GM12878 (cell line): ENCODE results near the gene MAOA. TPM values are rescaled to one million over a fixed set of nuclear protein-coding genes. Genes with fewer than 3 reads are reported as not detected.

Source experiments
- ATAC-seq: fragments of 200-7000 bp; cut with Tn5 transposase; 3 replicates; pipeline ENCODE4 v1.9.1; 2020; ENCODE audit warnings: mild to moderate bottlenecking, moderate library complexity
- BruUV-seq: library from RNA; stranded (reverse); fragments of 400-500 nt; replicated peaks from 2 replicates; lab custom pipeline; 2021; lab: Mats Ljungman, UMichigan
- CTCF ChIA-PET: fragments of 300-600 bp; sonication (Branson Sonifier 250); formaldehyde crosslinking; extraction: SDS; loops from one replicate; lab custom pipeline; 2021; ENCODE audit warnings: inconsistent platforms; lab: Yijun Ruan, JAX
- POLR2A ChIA-PET: fragments of 350-600 bp; formaldehyde crosslinking; extraction: SDS; loops from one replicate; lab custom pipeline; 2021; ENCODE audit warnings: inconsistent platforms; lab: Charles Lee
- RAD21 ChIA-PET: fragments of 300-600 bp; sonication (Branson Sonifier 250); formaldehyde crosslinking; loops from one replicate; lab custom pipeline; 2023; ENCODE audit warnings: antibody characterized with exemption; ENCODE audit not compliant: unreplicated experiment; lab: Charles Lee
- SMC1A ChIA-PET: fragments of 300-600 bp; sonication (Branson Sonifier 250); formaldehyde crosslinking; loops from one replicate; lab custom pipeline; 2023; ENCODE audit not compliant: unreplicated experiment, uncharacterized antibody; lab: Charles Lee
- DNase-seq: peaks from one replicate; pipeline ENCODE4 v3.0.0-alpha.2; 2011; ENCODE audit warnings: low read depth, low spot score
- FAIRE-seq: peaks from 3 replicates; lab custom pipeline; 2011; peaks lifted over from hg19 to GRCh38; lab: Jason Lieb, UNC
- H2AFZ ChIP-seq: 2 replicates; pipeline ENCODE4 v1.6.0; 2011; ENCODE audit warnings: low read depth, low read length, control low read depth; ENCODE audit not compliant: control insufficient read depth
- H3K27ac ChIP-seq: 2 replicates; pipeline ENCODE4 v1.5.1; 2011; ENCODE audit warnings: control low read depth; ENCODE audit not compliant: control insufficient read depth, insufficient read depth
- H3K27me3 ChIP-seq, 2 experiments: replicated peaks in 1 of 2; 2 replicates each; pipeline versions ENCODE4 v1.6.0 to v1.6.1; 2011; ENCODE audit warnings: low read length in 1 of 2; ENCODE audit not compliant: control insufficient read depth in 2 of 2, insufficient read depth in 2 of 2
- H3K36me3 ChIP-seq, 2 experiments: 2 replicates each; pipeline ENCODE4 v1.5.1; 2011; ENCODE audit warnings: low read length in 1 of 2; ENCODE audit not compliant: control insufficient read depth in 2 of 2, insufficient read depth in 2 of 2
- H3K4me1 ChIP-seq: 2 replicates; pipeline ENCODE4 v1.6.1; 2011; ENCODE audit warnings: mild to moderate bottlenecking, low read length, moderate library complexity, mixed read lengths; ENCODE audit not compliant: control insufficient read depth, insufficient read depth
- H3K4me2 ChIP-seq: 2 replicates; pipeline ENCODE4 v1.6.0; 2011; ENCODE audit warnings: control low read depth; ENCODE audit not compliant: control insufficient read depth, insufficient read depth
- H3K4me3 ChIP-seq: fragments of 200-600 bp; sonication (generic); 2 replicates; pipeline ENCODE4 v1.5.1; 2016
- H3K79me2 ChIP-seq: 2 replicates; pipeline ENCODE4 v1.6.0; 2011; ENCODE audit warnings: low read length; ENCODE audit not compliant: control insufficient read depth, insufficient read depth
- H3K9ac ChIP-seq: 2 replicates; pipeline ENCODE4 v1.8.0; 2011; ENCODE audit warnings: low read length, control low read depth, mixed read lengths; ENCODE audit not compliant: control insufficient read depth, insufficient read depth
- H3K9me3 ChIP-seq: replicated peaks from 3 replicates; pipeline ENCODE4 v1.5.1; 2011; ENCODE audit warnings: mild to moderate bottlenecking, low read length; ENCODE audit not compliant: control insufficient read depth, insufficient read depth
- H4K20me1 ChIP-seq: 2 replicates; pipeline ENCODE4 v1.6.0; 2011; ENCODE audit not compliant: control insufficient read depth, insufficient read depth
- BRCA1 ChIP-seq: IDR thresholded peaks from 2 replicates; pipeline ENCODE4 v1.6.1; 2011; ENCODE audit warnings: low read depth, low read length, improper control_type of control experiment
- EP300 ChIP-seq, 2 experiments: fragments of 150-350 bp in 1 of 2; IDR thresholded peaks; 2 replicates each; pipeline ENCODE4 v1.6.1; 2011 to 2012; ENCODE audit warnings: low read depth in 2 of 2, low read length in 2 of 2, borderline replicate concordance in 1 of 2, improper control_type of control experiment in 1 of 2, inconsistent platforms in 1 of 2; ENCODE audit not compliant: control insufficient read depth in 1 of 2
- IKZF2 ChIP-seq, 2 experiments: fragments of 450-650 bp; IDR thresholded peaks; 2 replicates each; pipeline ENCODE4 v1.6.1; 2017; ENCODE audit warnings: mild to moderate bottlenecking in 2 of 2, moderate library complexity in 2 of 2
- JUND ChIP-seq: IDR thresholded peaks from 2 replicates; pipeline ENCODE4 v1.6.1; 2012; ENCODE audit warnings: low read depth, mild to moderate bottlenecking, low read length, improper control_type of control experiment, moderate library complexity
- KAT2A ChIP-seq: conservative IDR thresholded peaks from 2 replicates; pipeline ENCODE4 v1.6.1; 2011; ENCODE audit warnings: low read depth, low read length; ENCODE audit not compliant: control insufficient read depth
- SPI1 ChIP-seq: IDR thresholded peaks from 2 replicates; pipeline ENCODE4 v1.6.1; 2011; ENCODE audit warnings: low read depth, mild to moderate bottlenecking, low read length, moderate library complexity, borderline replicate concordance; ENCODE audit not compliant: insufficient read depth
- USF1 ChIP-seq: IDR thresholded peaks from 2 replicates; pipeline ENCODE4 v1.6.1; 2011; ENCODE audit warnings: borderline replicate concordance, low read depth, mild to moderate bottlenecking, moderate library complexity, mixed read lengths, low read length; ENCODE audit not compliant: insufficient read depth; ENCODE audit errors: extremely low read length
- ZNF207 ChIP-seq: fragments of 450-650 bp; IDR thresholded peaks from 2 replicates; pipeline ENCODE4 v1.6.1; 2014; ENCODE audit warnings: antibody characterized with exemption, mild to moderate bottlenecking, borderline replicate concordance
- WGBS: methylation state at CpG from one replicate; pipeline ENCODE4 v1.1.6; 2016; ENCODE audit warnings: low lambda C conversion rate; ENCODE audit not compliant: insufficient replicate concordance, insufficient coverage; ENCODE audit errors: missing lambda C conversion rate; 5-methylcytosine and 5-hydroxymethylcytosine counted together
- in situ Hi-C: fragments of 300-500 bp; cut with MboI; formaldehyde crosslinking; loops from 9 replicates; pipeline ENCODE4 v1.14.3; 2018; ENCODE audit warnings: mixed read lengths
- intact Hi-C: fragments of 100-400 bp; cut with micrococcal nuclease; formaldehyde crosslinking; loops from one replicate; pipeline ENCODE4 v1.14.2; 2022; ENCODE audit not compliant: unreplicated experiment
- polyA plus RNA-seq, 11 experiments: library from polyadenylated mRNA; depleted of rRNA in 4 of 11; unstranded in 6 of 11; stranded (reverse) in 5 of 11; fragments of >200 nt; fragmentation: Nextera tagmentation in 4 of 11; fragmentation: Illumina TruSeq in 1 of 11; extraction: Ambion mirVana in 4 of 11; extraction: Trizol in 1 of 11; gene quantifications; 1 replicate in 1 of 11; 2 replicates in 10 of 11; pipeline versions ENCODE4 v1.2.1 to v1.2.3, GENCODE V29; 2011 to 2016; ENCODE audit warnings: inconsistent platforms in 2 of 11, missing spikeins in 2 of 11, low read depth in 1 of 11
- total RNA-seq, 4 experiments: library from RNA; depleted of rRNA in 3 of 4; stranded (reverse); fragments of >200 nt in 3 of 4; fragmentation: Illumina TruSeq in 1 of 4; extraction: Trizol in 1 of 4; gene quantifications; 2 replicates each; pipeline versions ENCODE4 v1.2.1 to v1.2.3, GENCODE V29; 2013 to 2021
- TF ChIP-seq, protein P1 (sequence below): fragments of 450-650 bp; IDR thresholded peaks from 2 replicates; pipeline ENCODE4 v1.6.1; 2014; ENCODE audit warnings: mild to moderate bottlenecking
- TF ChIP-seq, protein P2 (sequence below): fragments of 450-650 bp; IDR thresholded peaks from 2 replicates; pipeline ENCODE4 v1.6.1; 2018; ENCODE audit warnings: borderline replicate concordance, mild to moderate bottlenecking; ENCODE audit not compliant: partially characterized antibody

Gene MAOA
- total and polyA plus RNA-seq, 10 of the 15 experiments (the other 5 are each of a cell fraction or from before 2014, with no cell fraction given), result 0.02 to 0.51 (median 0.08) TPM; not detected in 7

GRCh38 chrX:43753637-43754036 is 97.5 kb downstream of the MAOA start:
- intact Hi-C loops, result loop anchor here (5.0 kb wide), 2 partner anchors 406 to 1956 kb away; no protein-coding TSS in a partner anchor
- no peaks in the 10 kb centered on the region for H4K20me1 ChIP-seq
- no peak for TF ChIP-seq EP300 (IDR thresholded peaks at IDR 0.05; ENCODE audit: borderline replicate concordance in 1 of 2, control insufficient read depth in 1 of 2, low read depth in 2 of 2, low read length in 2 of 2)
- TF ChIP-seq USF1, result no peak
- TF ChIP-seq ZNF207, result no peak
- no peak for TF ChIP-seq JUND
- H3K27me3 ChIP-seq, result no peaks in the 10 kb centered on the region; a peak in 1 of 4 replicates
- POLR2A ChIA-PET, result no interaction called here
- H2AFZ ChIP-seq, result no peak overlapping the region
- no peak for FAIRE-seq
- CTCF ChIA-PET, result interaction anchor here (1.0 to 1.8 kb wide), 4 partner anchors 11 to 405 kb away, joined by 3 to 8 read pairs (median 5); no protein-coding TSS in a partner anchor
- no peaks in the 10 kb centered on the region for H3K79me2 ChIP-seq
- H3K4me1 ChIP-seq, result no peaks in the 10 kb centered on the region
- no TSS peak for BruUV-seq
- SMC1A ChIA-PET, result no interaction called here
- WGBS, result 32% methylated on average over 3 of the region's 3 CpGs
- ATAC-seq, result no peak
- H3K9ac ChIP-seq, result no peak overlapping the region
- DNase-seq, result no peak
- in situ Hi-C loops, result loop anchor here (5.0 kb wide), 2 partner anchors 191 to 1966 kb away; no protein-coding TSS in a partner anchor
- no peak overlapping the region for H3K4me3 ChIP-seq
- H3K36me3 ChIP-seq, result no peaks in the 10 kb centered on the region
- H3K4me2 ChIP-seq, result no peak overlapping the region
- no peak overlapping the region for H3K27ac ChIP-seq
- H3K9me3 ChIP-seq, result no peaks in the 10 kb centered on the region
- RAD21 ChIA-PET, result no interaction called here

DNA sequence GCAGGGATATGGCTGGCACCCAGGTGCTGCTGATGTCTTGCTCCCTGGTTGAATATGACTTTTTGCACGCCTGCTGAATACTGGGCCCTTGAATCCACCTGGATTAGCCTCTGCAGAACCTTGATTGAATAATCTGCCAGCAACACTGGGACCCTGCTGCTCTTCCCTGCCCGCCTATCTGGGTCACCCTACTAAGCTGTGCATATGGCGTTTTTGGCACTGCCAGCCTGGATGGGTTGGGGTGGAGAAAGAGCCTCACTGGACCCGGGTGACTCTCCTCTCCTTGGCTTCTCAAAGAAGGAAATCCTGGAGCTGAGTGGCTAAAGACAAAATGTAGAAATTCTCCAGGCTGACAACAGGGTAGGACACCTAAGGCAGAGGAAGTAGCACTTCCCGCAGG is 100.0 kb downstream of the MAOA start:
- ATAC-seq (no peak), DNase-seq (no peak), FAIRE-seq (no peak)
- H3K4me1 ChIP-seq, result no peaks in the 10 kb centered on the region
- H3K79me2 ChIP-seq, result no peaks in the 10 kb centered on the region
- ChIA-PET POLR2A (no interaction called here), RAD21 (no interaction called here), CTCF (no interaction called here), SMC1A (no interaction called here)
- H2AFZ ChIP-seq, result no peak overlapping the region
- 14% methylated on average over 5 of the region's 5 CpGs for WGBS
- no peak overlapping the region for H3K9ac ChIP-seq
- H4K20me1 ChIP-seq, result no peaks in the 10 kb centered on the region
- H3K27me3 ChIP-seq, result no peaks in the 10 kb centered on the region; a peak in 1 of 4 replicates
- TF ChIP-seq, protein P1, sequence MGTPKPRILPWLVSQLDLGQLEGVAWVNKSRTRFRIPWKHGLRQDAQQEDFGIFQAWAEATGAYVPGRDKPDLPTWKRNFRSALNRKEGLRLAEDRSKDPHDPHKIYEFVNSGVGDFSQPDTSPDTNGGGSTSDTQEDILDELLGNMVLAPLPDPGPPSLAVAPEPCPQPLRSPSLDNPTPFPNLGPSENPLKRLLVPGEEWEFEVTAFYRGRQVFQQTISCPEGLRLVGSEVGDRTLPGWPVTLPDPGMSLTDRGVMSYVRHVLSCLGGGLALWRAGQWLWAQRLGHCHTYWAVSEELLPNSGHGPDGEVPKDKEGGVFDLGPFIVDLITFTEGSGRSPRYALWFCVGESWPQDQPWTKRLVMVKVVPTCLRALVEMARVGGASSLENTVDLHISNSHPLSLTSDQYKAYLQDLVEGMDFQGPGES, result no peak
- TF ChIP-seq SPI1 (no peak), KAT2A (no peak), BRCA1 (no peak), IKZF2 (IDR thresholded peaks at IDR 0.05) (no peak)
- TF ChIP-seq, protein P2, sequence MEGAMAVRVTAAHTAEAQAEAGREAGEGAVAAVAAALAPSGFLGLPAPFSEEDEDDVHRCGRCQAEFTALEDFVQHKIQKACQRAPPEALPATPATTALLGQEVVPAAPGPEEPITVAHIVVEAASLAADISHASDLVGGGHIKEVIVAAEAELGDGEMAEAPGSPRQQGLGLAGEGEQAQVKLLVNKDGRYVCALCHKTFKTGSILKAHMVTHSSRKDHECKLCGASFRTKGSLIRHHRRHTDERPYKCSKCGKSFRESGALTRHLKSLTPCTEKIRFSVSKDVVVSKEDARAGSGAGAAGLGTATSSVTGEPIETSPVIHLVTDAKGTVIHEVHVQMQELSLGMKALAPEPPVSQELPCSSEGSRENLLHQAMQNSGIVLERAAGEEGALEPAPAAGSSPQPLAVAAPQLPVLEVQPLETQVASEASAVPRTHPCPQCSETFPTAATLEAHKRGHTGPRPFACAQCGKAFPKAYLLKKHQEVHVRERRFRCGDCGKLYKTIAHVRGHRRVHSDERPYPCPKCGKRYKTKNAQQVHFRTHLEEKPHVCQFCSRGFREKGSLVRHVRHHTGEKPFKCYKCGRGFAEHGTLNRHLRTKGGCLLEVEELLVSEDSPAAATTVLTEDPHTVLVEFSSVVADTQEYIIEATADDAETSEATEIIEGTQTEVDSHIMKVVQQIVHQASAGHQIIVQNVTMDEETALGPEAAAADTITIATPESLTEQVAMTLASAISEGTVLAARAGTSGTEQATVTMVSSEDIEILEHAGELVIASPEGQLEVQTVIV, result no peak
- no TSS peak for BruUV-seq
- H3K36me3 ChIP-seq, result no peaks in the 10 kb centered on the region
- H3K9me3 ChIP-seq, result no peaks in the 10 kb centered on the region
- in situ Hi-C loops (no loop called here), intact Hi-C loops (no loop called here)
- no peak overlapping the region for H3K4me3 ChIP-seq
- H3K27ac ChIP-seq, result no peak overlapping the region
- no peak overlapping the region for H3K4me2 ChIP-seq
